HG02981 (cell line): Measurements from ENCODE around the gene PGA4.
"Not testable (repeated sequence)": the region's sequence is repeated elsewhere in the genome, so short reads cannot be mapped to it uniquely, and the experiment has no call there.

Source experiments
- ATAC-seq: cut with Tn5 transposase; IDR thresholded peaks from one replicate; pipeline ENCODE4 v1.9.1; 2021; ENCODE audit warnings: mild to moderate bottlenecking, moderate library complexity; ENCODE audit not compliant: unreplicated experiment

PGA4 gene

DNA sequence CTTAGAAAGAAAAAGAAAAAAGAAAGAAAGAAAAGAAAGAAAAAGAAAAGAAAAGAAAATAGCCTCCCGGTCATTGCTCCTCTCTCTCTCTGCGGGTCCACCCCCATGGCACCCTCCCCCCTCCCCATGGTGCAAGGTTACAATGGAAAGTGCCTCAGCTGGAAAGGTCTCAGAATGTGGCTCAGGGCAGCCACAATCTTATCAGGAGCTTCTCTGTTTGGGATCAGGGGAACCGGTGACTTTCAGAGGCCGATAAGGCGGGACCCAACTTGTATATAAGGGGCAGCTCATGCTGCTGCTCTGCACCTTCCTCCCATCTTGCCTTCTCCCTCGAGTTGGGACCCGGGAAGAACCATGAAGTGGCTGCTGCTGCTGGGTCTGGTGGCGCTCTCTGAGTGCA, at the start of gene PGA4:
PGA4 (plus strand) TSS at position 301 of the 400 bp plus-strand sequence; CDS start at position 355, 54 bp downstream.
- not testable (repeated sequence) for ATAC-seq

- no peak for ATAC-seq
These were observed 49.8 kb upstream of the PGA4 start for GRCh38 chr11:61172356-61172755.

DNA sequence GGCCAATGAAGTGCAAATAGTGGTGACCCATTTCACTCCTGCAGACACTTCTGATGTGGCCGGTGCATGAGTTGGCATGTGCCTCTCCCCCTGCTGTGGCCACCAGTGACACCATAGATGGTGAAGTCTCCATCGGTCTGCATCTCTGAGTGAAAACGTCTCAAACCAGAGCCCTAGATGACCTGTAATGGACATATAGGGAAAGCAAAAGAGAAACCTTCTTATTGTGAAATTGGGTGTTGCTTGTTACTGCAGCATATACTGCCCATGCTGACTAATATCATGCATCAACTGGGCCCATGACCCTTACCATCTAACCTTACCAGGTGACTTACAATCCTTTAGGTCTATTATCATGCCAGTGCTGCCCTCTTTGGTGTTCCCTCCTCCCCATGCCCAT, 49.3 kb upstream of the PGA4 start:
- ATAC-seq, result no peak

GRCh38 chr11:61173456-61173855, 48.7 kb upstream of the PGA4 start:
- ATAC-seq, result no peak

GRCh38 chr11:61174273-61174672, 47.9 kb upstream of the PGA4 start:
- ATAC-seq, result no peak

GRCh38 chr11:61174949-61175348, 47.2 kb upstream of the PGA4 start:
- ATAC-seq, result no peak

DNA sequence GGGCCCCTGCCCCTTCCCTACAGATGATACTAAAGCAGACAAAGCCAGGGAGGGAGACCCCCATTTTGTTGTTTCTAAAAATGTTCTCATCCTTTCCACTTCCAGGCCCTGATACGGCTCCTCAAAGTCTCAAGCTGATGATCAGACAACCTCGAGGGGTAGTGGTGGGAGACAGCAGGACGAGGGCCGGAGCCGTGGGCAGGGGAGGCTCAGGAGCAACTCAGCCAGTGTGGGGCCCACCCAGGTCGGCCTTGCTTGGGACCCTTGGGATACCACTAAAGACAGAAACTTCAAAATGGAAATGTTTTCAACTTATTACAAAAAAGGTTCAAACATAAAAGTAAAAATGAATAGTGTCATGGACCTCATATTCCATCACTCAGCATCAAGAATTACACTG, 45.7 kb upstream of the PGA4 start:
- no peak for ATAC-seq

GRCh38 chr11:61180205-61180604, 41.9 kb upstream of the PGA4 start:
- not testable (repeated sequence) for ATAC-seq

GRCh38 chr11:61181489-61181888, 40.7 kb upstream of the PGA4 start:
- ATAC-seq, result no peak

- no peak for ATAC-seq
These were observed 38.5 kb upstream of the PGA4 start for GRCh38 chr11:61183645-61184044.

DNA sequence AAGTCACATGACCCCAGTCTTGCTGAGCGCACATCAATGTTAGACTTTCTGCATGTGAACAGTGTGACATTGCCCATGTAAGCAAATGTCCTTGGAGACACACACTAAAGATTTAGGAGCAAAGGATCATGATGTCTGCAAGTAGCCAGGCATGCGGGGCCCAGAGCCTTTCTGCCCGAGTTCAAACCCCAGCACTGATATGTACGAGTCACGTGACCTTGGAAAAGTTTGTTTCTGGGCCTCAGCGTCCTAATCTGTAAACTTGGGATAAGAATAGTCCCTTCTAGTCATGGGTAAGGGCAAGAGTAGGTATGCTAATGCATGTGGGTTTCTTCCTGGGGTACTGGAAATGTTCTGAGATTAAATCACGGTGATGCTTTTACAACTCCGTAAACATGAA, 35.6 kb upstream of the PGA4 start:
- no peak for ATAC-seq

DNA sequence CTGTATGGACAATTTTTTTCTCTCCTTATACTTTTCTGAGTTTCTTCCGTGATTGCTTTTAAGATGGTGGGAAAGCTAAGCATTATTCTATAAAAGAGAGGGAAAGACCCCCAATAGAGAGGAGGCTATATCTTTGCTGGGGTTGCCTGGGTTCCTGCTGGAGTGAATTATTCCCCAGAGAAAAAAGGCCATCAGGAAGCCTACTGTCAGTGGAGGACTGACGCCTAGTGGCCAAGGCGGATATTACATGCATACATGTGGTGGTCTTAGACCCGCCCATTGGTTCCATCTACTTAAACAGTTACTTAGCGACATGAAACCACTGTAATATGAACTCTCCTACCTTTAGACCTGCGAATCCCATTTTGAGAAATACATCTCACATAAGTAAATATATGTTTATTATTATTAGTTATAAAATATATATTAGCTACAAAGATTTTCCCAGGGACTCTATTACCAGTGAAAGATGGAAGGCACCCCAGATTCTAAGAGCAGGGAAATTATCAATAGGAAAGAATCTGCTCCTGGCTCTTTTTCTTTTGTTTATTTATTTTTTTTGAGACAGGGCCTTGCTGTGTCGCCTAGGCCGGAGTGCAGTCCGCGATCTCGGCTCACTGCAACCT, 34.5 kb upstream of the PGA4 start:
- ATAC-seq, result no peak

GRCh38 chr11:61189933-61190332, 32.2 kb upstream of the PGA4 start:
- no peak for ATAC-seq

- no peak for ATAC-seq
These were observed 28.6 kb upstream of the PGA4 start for GRCh38 chr11:61193596-61193995.

DNA sequence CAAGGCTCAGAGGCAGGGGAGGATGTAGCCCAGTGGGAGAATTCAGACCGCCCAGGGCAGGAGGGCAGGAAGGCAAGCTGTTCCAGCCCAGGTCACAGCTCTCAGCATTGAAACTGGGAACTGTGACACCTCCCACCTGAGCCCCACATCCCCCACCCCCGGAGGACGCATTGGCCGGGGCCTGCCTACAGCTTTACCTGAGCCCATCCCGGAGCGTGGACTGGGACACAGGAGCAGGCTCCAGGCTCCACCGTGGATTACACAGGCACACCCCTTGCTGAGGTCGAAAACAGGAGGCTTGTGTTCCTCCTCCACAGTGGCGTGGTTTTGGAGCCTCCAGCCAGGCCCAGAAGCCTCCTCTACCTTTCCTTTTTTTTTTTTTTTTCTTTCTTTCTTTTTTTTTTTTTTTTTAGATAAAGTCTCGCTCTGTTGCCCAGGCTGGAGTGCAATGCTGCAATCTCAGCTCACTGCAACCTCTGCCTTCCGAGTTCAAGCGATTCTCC, 27.9 kb upstream of the PGA4 start:
- ATAC-seq, result no peak

DNA sequence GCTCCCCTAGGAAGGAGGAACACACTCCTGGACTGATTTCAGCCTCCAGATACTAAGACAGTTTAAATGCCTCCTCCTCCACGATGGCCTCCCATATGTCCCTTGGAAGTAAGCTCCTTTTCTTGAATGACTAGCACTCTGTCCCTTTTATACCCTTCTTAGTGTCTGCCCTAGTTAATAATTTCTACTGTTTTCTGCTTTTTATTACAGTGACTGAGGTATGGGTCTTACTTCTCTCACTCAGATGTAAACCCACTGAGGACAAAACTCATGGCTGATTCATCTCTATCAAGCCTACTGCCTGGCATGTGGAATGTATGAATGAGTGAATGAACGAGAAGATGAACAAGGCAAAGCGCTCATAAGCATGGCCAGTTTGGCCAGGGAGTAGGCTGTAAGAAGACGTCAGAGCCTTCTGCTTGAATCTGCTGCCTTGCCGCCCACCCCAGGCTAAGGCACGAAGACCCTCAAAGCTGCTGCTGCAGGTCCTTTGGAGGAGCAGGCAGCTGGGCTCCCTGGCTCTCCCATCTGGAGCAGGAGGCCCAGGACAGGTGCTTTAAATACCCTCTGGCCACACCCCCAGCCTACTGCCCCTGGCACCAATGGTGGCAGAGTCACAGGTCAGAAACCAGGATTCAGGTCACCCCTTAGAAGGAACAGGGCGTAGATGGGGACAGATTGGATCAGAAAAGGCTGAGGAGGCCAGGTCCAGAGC, 27.0 kb upstream of the PGA4 start:
- no peak for ATAC-seq

DNA sequence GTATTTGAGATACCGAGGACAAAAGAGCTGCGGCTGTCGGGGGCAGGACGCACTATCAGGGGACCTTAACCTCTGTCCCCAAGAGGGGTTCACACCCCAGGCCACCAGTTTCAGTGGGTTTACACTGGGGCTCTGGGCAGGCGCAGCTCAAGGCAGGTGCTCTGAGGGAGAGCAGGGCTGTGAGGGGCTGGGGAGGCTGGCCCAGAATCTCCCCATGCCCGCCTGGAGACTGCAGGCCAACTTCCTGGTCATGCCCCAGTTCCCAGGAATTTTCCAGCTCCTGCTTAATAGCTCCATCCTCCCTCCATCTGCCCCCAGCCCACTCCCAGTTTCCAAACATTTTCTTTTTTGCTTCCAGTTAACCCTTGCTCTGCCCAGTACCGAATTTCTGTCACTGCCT, 26.4 kb upstream of the PGA4 start:
- ATAC-seq, result no peak

DNA sequence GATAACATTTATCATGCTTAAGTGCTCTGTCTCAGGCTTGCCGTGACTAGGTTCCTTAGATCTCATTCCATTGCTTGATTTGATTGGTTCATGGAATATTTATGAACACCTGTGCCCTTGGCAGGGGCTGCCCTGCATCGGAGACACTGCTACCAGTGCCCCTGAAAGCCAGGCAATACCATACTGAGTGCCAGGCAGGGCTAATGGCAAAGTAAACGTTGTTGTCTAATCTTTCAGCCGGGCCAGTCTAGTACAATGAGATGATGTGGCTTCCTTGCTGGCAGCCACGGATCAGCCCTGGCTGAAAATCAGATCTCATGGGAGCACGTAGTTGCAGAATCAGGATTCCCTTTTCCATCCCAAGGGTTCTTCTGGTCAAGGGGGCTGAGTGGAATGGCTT, 23.8 kb upstream of the PGA4 start:
- no peak for ATAC-seq

DNA sequence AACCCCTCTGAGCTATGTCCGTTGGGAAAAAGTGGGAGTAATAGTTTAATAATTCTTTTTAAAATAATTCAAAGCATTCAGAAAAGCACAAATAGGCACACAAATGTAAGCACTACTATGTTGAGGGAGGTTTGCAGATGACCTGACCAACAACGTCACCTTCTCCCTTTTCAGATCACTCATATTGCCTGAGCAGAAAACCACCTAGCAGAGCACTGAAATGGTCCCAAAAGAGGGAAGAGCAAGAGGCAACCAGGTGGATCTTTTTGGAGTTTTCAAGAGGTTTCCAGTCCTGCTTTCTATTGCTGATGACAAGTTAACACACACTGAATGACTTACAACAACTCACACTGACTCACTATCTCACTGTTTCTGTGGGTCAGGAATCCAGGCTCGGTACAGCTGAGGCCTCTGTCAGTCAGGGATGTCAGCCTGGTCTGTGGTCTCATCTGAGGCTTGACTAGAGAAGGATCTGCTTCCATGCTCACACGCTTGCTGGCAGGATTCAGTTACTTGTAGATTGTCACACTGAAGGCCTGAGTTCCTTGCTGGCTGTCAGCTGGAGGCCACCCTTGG, 23.1 kb upstream of the PGA4 start:
- no peak for ATAC-seq

DNA sequence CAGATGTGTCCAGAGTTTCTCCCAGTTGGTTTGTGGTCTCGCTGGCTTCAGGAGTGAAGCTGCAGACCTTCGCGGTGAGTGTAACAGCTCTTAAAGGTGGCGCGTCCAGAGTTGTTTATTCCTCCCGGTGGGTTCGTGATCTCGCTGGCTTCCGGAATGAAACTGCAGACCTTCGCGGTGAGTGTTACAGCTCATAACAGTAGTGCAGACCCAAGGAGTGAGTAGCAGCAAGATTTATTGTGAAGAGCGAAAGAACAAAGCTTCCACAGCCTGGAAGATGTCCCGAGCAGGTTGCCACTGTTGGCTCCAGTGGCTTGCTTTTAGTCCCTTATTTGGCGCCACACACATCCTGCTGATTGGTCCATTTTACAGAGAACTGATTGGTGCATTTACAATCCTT, 20.7 kb upstream of the PGA4 start:
- no peak for ATAC-seq

DNA sequence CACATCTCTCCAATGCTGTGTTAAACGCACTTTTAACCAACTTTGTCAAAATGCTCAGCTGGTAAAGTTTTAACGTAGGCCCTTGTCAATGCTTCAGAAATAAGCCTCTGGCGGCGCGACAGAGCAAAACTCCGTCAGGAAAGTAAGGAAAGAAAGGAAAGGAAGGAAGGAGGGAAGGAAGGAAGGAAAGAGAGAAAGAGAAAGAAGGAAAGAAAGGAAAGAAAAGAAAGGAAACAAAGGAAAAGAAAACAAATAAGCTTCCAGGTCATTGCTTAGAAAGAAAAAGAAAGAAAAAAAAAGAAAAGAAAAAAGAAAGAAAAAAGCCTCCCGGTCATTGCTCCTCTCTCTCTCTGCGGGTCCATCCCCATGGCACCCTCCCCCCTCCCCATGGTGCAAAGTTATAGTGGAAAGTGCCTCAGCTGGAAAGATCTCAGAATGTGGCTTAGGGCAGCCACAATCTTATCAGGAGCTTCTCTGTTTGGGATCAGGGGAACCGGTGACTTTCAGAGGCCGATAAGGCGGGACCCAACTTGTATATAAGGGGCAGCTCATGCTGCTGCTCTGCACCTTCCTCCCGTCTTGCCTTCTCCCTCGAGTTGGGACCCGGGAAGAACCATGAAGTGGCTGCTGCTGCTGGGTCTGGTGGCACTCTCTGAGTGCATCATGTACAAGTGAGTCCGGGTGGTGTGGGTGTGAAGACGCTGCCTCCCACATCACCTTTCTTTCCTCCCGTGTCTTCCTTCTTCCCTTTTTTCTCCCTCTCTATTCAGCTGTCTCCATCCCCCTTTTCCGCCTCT, 19.0 kb upstream of the PGA4 start, which contains the start of gene PGA3:
PGA3 (plus strand) TSS at position 566 of the 797 bp plus-strand sequence; CDS start at position 616, 50 bp downstream.
- ATAC-seq, result not testable (repeated sequence)
